Stimulated activated CD8-positive, alpha-beta memory T cell treated with anti-CD3 and anti-CD28 coated beads, Interleukin-2, amount 100 ng/mL, for 48 hours (primary cell): ENCODE results near the gene PRRC2C.
"Not testable (repeated sequence)": the region's sequence is repeated elsewhere in the genome, so short reads cannot be mapped to it uniquely, and the experiment has no call there.

Experiments used
- DNase-seq, 2 donors: peaks; one replicate each; pipeline ENCODE4 v3.0.0-alpha.2; 2020; ENCODE audit warnings: low read depth in 2 of 2

The PRRC2C gene

GRCh38 chr1:171485375-171486047 lies at the start of gene PRRC2C:
Gene PRRC2C (plus strand): TSS chr1:171485530. CDS start chr1:171512089, 26,559 bp downstream.
- peak; percentile 85 to 89 for DNase-seq

GRCh38 chr1:171438441-171438840 lies 46.9 kb upstream of the PRRC2C start:
- DNase-seq, result no peak

DNA sequence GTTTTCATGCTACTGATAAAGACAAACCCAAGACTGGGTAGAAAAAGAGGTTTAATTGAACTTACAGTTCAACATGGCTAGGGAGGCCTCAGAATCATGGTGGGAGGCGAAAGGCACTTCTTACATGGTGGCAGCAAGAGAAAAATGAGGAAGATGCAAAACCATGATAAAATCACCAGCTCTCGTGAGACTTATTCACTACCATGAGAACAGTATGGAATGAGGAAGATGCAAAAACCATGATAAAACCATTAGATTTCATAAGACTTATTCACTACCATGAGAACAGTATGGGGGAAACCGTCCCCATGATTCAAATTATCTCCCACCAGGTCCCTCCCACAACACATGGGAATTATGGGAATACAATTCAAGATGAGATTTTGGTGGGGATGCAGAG lies 45.1 kb upstream of the PRRC2C start:
- not testable (repeated sequence) for DNase-seq

DNA sequence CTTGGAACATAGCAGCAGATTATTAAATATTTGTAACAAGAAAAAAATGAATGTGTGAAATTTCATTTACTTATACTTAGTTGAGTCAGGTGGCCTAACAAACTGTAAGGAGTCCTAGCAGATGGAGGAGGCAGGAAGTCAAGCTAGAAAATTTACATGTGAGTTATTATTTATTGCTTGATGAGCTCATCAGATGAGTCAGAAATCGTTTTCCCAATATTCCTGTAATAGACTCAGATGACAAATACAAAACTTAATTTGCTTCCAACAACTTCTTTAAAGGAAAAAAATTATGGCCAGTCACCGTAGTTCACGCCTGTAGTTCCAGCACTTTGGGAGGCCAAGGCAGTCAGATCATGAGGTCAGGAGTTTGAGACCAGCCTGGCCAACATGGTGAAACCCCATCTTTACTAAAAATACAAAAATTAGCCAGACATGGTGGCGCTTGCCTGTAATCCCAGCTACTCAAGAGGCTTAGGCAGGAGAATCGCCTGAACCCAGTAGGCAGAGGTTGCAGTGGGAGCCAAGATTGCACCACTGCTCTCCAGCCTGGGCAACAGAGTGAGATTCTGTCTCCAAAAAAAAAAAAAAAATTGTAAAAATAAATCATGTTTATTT lies 43.9 kb upstream of the PRRC2C start:
- not testable (repeated sequence) for DNase-seq

GRCh38 chr1:171446386-171446785 lies 38.9 kb upstream of the PRRC2C start:
- no peak for DNase-seq

- DNase-seq, result no peak
Observed at GRCh38 chr1:171455967-171456366, 29.4 kb upstream of the PRRC2C start.

DNA sequence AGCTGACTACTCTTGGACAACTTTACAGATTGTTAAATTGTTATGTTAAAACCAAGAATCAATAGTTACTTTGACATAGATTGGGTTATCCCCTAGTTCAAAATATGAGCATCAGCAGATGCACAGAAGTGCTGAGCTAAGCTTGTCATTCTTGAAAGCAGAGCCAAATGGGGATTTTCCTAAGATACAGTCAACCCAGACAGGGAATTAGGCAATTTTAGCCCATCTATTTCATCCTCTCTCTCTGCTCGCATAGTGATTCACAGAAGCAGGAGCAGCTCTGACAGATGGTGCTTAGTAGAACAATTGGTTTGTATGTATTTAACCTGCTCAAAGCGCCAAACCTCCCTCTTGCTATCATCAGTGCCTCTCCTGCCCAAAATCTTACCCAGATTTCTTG lies 27.9 kb upstream of the PRRC2C start:
- no peak for DNase-seq

DNA sequence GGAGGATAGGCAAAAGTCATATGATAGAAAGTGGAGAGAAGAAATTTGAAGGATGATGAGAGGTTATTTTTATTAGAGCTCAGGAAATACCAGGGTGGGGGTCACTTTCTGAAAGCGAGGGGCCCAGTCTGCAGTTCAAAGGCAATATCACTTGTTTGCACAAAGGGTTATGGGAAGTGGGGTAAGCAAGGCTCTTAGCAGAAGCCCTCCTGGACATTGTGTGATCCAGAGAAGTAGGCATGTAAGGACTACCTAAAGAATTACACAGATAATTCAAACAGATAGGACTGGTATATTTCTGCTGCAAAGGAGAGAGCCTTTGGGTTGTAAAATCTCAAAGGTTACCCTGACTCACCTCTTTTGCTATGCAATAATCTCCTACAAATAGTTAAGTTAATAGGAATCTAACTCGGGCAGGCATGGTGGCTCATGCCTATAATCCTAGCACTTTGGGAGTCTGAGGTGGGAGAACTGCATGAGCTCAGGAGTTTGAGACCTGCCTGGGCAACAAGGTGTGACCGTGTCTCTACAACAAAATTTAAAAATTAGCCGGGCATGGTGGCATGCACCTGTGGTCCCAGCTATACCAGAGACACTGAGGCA lies 25.2 kb upstream of the PRRC2C start:
- no peak for DNase-seq

- no peak for DNase-seq
Observed at GRCh38 chr1:171467626-171468025, 17.7 kb upstream of the PRRC2C start.

GRCh38 chr1:171468120-171468750 lies 17.1 kb upstream of the PRRC2C start:
- DNase-seq, result no peak

DNA sequence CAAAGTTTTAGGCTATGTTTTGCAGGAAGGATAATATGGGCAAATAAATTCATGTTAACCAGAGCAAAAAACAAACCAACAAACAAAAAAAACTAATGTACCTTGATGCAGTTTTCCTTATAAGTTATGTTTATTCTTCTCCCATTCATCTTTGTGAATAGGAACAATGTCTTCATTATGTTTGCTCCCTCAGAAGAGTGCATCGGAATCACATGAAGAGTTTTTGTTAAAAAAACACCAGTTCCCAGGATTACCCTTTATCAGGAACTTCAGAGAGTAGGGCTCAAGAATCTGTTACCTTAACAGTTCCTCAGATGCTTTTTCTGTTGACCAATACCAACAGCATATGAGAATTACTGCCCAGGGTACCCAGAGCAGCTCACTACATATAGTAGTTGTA lies 14.6 kb upstream of the PRRC2C start:
- DNase-seq, result no peak

- DNase-seq, result no peak
Observed at GRCh38 chr1:171472183-171472647, 13.1 kb upstream of the PRRC2C start.

- DNase-seq, result no peak
Observed at GRCh38 chr1:171476829-171477228, 8.5 kb upstream of the PRRC2C start.

DNA sequence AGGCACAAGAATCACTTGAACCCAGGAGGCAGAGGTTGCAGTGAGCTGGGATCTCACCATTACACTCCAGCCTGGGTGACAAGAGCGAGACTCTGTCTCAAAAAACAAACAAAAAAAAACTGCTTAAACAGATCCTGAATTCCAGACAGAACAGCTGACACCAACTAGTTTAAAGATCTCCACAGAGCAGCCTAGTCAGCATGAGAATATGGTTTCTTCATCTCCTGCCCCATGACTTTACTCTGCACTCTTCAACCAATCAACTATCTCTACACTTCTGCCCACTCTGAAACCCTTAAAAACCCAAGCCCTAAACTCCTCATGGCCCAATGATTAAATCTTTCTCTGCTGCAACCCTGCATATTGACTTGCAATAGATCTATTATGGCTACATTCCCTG lies 7.5 kb upstream of the PRRC2C start:
- no peak for DNase-seq

- no peak for DNase-seq
Observed at GRCh38 chr1:171480035-171480434, 5.3 kb upstream of the PRRC2C start.

GRCh38 chr1:171484760-171485374 lies 463 bp upstream of the PRRC2C start:
- DNase-seq, result no peak

DNA sequence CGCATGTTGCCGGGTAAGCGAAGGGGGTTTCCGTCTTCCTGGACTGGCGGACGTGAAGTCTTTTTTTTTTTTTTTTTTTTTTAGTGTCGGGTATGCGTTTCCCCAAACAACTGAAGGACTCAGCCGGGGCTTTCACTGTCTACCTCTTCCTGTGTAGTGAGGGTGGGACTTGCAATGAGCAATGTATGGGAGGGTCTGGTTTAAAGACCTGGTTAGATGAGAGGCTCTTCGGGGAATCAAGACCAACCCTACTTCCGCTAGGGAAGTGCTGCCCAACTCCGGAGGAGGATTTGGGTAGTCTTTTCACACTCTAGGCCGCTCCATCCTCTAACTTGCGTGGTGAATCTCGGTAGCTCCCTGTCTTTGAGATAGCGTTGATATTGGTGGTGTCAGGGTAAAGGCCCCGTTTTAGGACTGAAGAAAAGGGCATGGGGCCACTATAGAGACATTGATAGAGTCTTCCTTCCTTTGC lies 754 bp downstream of the PRRC2C start:
- DNase-seq, result peak in 1 of 2 donors; percentile 55

DNA sequence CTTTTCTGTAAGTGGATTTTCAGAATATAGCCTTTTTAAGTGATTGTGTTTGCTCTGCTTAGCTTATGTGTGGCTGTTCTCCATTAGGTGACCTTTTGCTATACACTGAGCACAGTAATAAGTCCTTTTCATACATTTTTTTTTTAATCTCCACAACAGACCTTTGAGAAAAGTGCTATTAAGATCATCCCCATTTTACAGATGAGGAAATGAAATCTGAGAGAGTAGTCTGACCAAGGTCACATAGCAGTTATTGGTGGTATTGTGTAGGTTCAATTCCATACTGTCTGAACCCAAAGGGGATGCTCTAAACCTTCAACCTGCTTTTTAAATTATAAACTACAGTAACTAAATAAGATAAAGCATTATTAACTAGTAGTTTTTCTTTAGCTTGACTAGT lies 1.7 kb downstream of the PRRC2C start:
- DNase-seq, result no peak

GRCh38 chr1:171488190-171488929 lies 3.0 kb downstream of the PRRC2C start:
- no peak for DNase-seq

- no peak for DNase-seq
Observed at GRCh38 chr1:171494076-171494475, 8.7 kb downstream of the PRRC2C start.

DNA sequence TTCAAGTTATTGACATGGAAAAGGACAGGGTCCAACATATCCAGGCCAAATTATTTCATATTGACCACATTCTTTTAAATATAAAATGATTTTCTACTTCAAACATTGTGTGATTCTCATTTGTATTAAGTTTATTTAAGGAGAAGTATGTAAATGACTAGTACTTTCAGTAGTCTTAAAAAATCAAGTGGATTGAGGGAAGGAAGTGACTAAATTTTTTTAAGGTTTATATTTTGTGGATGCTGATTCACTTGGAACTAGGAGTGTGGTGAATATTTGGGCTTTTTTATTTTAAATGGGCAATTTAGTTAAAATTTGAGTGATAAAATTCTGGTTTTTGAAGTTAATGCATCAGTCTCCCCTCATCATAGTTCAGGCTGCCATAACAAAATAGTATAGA lies 10.1 kb downstream of the PRRC2C start:
- DNase-seq, result no peak
